PC-3 (cell line): ENCODE results near the gene ATP7A. TPM values are rescaled to one million over a fixed set of nuclear protein-coding genes. Genes with fewer than 3 reads are reported as not detected.
A peak's percentile ranks its signal among the peaks of the same experiment; 100 is the strongest.

ENCODE experiments used
- ATAC-seq: fragments of 200-7000 bp; cut with Tn5 transposase; 2 replicates; pipeline ENCODE4 v1.9.1; 2020; ENCODE audit warnings: mild to moderate bottlenecking, moderate library complexity
- BruUV-seq: library from RNA; stranded (reverse); fragments of 400-500 nt; replicated peaks from 2 replicates; lab custom pipeline; 2021; lab: Mats Ljungman, UMichigan
- CTCF ChIA-PET: fragments of 300-600 bp; sonication (Branson Sonifier 250); formaldehyde crosslinking; loops from one replicate; lab custom pipeline; 2022; ENCODE audit warnings: antibody characterized with exemption; lab: Charles Lee
- POLR2A ChIA-PET: fragments of 300-600 bp; sonication (Branson Sonifier 250); formaldehyde crosslinking; loops from one replicate; lab custom pipeline; 2022; ENCODE audit warnings: antibody characterized with exemption; ENCODE audit not compliant: unreplicated experiment; lab: Charles Lee
- DNase-seq: peaks from one replicate; pipeline ENCODE4 v3.0.0-alpha.2; 2015
- H2AFZ ChIP-seq: fragments of 300-600 bp; sonication (generic); 2 replicates; pipeline ENCODE4 v1.6.0; 2016; ENCODE audit warnings: antibody characterized with exemption, low read length
- H3F3A ChIP-seq: fragments of 300-600 bp; sonication (generic); one replicate; pipeline ENCODE4 v1.6.0; 2017; ENCODE audit warnings: antibody characterized with exemption, low read length, control low read depth, mild to moderate bottlenecking; ENCODE audit not compliant: unreplicated experiment
- H3K27ac ChIP-seq: fragments of 300-600 bp; sonication (generic); 2 replicates; pipeline ENCODE4 v1.5.1; 2016; ENCODE audit warnings: mild to moderate bottlenecking, low read length
- H3K27me3 ChIP-seq: fragments of 300-600 bp; sonication (generic); 2 replicates; pipeline ENCODE4 v1.6.1; 2016; ENCODE audit warnings: low read length, mixed read lengths
- H3K36me3 ChIP-seq: fragments of 300-600 bp; sonication (generic); 2 replicates; pipeline ENCODE4 v1.6.1; 2016; ENCODE audit warnings: low read depth, mixed run types, low read length, mixed read lengths
- H3K4me1 ChIP-seq: fragments of 300-600 bp; sonication (generic); 2 replicates; pipeline ENCODE4 v1.5.1; 2016; ENCODE audit warnings: low read length; ENCODE audit not compliant: insufficient read depth
- H3K4me2 ChIP-seq: fragments of 300-600 bp; sonication (generic); 2 replicates; pipeline ENCODE4 v1.6.0; 2016; ENCODE audit warnings: low read length
- H3K4me3 ChIP-seq: fragments of 300-600 bp; sonication (generic); 2 replicates; pipeline ENCODE4 v1.5.1; 2016; ENCODE audit warnings: mild to moderate bottlenecking, low read length, mixed read lengths
- H3K79me2 ChIP-seq: fragments of 300-600 bp; sonication (generic); 2 replicates; pipeline ENCODE4 v1.6.1; 2017; ENCODE audit warnings: low read length, mixed read lengths
- H3K9ac ChIP-seq: fragments of 300-600 bp; sonication (generic); 2 replicates; pipeline ENCODE4 v1.6.0; 2016; ENCODE audit warnings: mild to moderate bottlenecking, low read length
- H3K9me2 ChIP-seq: fragments of 300-600 bp; sonication (generic); replicated peaks from 2 replicates; pipeline ENCODE4 v1.6.1; 2016; ENCODE audit warnings: mixed run types, low read length, mixed read lengths
- H3K9me3 ChIP-seq: fragments of 300-600 bp; sonication (generic); 2 replicates; pipeline ENCODE4 v1.6.1; 2016; ENCODE audit warnings: low read length, mixed read lengths
- H4K20me1 ChIP-seq: fragments of 300-600 bp; sonication (generic); 2 replicates; pipeline ENCODE4 v1.6.1; 2016; ENCODE audit warnings: low read length, mixed read lengths
- CTCF ChIP-seq: fragments of 300-600 bp; sonication (generic); conservative IDR thresholded peaks from 2 replicates; pipeline ENCODE4 v1.5.1; 2017; ENCODE audit warnings: antibody characterized with exemption, low read depth, mild to moderate bottlenecking, low read length
- EZH2 ChIP-seq: fragments of 300-600 bp; sonication (generic); IDR thresholded peaks from one replicate; pipeline ENCODE4 v1.6.1; 2017; ENCODE audit warnings: antibody characterized with exemption, mild to moderate bottlenecking, low read length; ENCODE audit not compliant: unreplicated experiment
- EZH2phosphoT487 ChIP-seq: fragments of 300-600 bp; sonication (generic); IDR thresholded peaks from 2 replicates; pipeline ENCODE4 v1.6.1; 2018; ENCODE audit warnings: mild to moderate bottlenecking, antibody characterized with exemption, low read length, borderline replicate concordance
- intact Hi-C: fragments of 100-400 bp; cut with micrococcal nuclease; formaldehyde crosslinking; loops from 2 replicates; pipeline ENCODE4 v1.9.0; 2023
- total RNA-seq: library from RNA; depleted of rRNA; stranded (reverse); fragments of >200 nt; gene quantifications from 2 replicates; pipeline ENCODE4 v1.2.3, GENCODE V29; 2014

ATP7A gene
- total RNA-seq, 1 experiment from 2014 or later = 3.4 TPM

- peaks cover 66% of the 10 kb centered on the region for H3K79me2 ChIP-seq
These were observed 17.6 kb upstream of the ATP7A start for GRCh38 chrX:77892887-77893286.

GRCh38 chrX:77893713-77894112 is 16.8 kb upstream of the ATP7A start:
- intact Hi-C loops = loop anchor here (10.0 kb wide), 1 partner anchor 239 kb away; no protein-coding TSS in a partner anchor
- Histone ChIP-seq H3K36me3 (no peaks in the 10 kb centered on the region), H3K9me3 (no peaks in the 10 kb centered on the region), H3K4me3 (peak overlapping the region; percentile 98), H4K20me1 (peaks cover 33% of the 10 kb centered on the region), H3K9me2 (no peaks in the 10 kb centered on the region), H3K79me2 (peaks cover 57% of the 10 kb centered on the region), H3K27me3 (no peaks in the 10 kb centered on the region), H2AFZ (no peak overlapping the region), H3K4me1 (peaks cover 11% of the 10 kb centered on the region; the same call in 1 of the 2 replicates), H3K27ac (no peak overlapping the region), H3K4me2 (peak overlapping the region; percentile 97), H3K9ac (peak overlapping the region; percentile 96; the same call in 1 of the 2 replicates), H3F3A (no peaks in the 10 kb centered on the region)
- no TSS peak for BruUV-seq
- TF ChIP-seq CTCF = no peak
- no peak for DNase-seq
- ATAC-seq = no peak
- ChIA-PET POLR2A (interaction anchor here (0.7 kb wide), 1 partner anchor 231 kb away, joined by 4 read pairs; no protein-coding TSS in a partner anchor), CTCF (no interaction called here)

More at GRCh38 chrX:77892887-77893286, 17.6 kb upstream of the ATP7A start:
- Histone ChIP-seq H3K4me1 (peaks cover 11% of the 10 kb centered on the region; the same call in 1 of the 2 replicates), H3K9me3 (no peaks in the 10 kb centered on the region), H3K9ac (no peak overlapping the region), H2AFZ (no peak overlapping the region), H3K9me2 (no peaks in the 10 kb centered on the region), H3K4me2 (peak overlapping the region; percentile 97), H3K27me3 (no peaks in the 10 kb centered on the region), H4K20me1 (peaks cover 38% of the 10 kb centered on the region), H3K4me3 (peak overlapping the region; percentile 98), H3F3A (no peaks in the 10 kb centered on the region), H3K27ac (no peak overlapping the region), H3K36me3 (no peaks in the 10 kb centered on the region)
- ChIA-PET CTCF (no interaction called here), POLR2A (no interaction called here)
- ATAC-seq (no peak), DNase-seq (no peak)
- TF ChIP-seq CTCF (no peak), EZH2 (no peak), EZH2phosphoT487 (no peak)
- intact Hi-C loops = loop anchor here (10.0 kb wide), 1 partner anchor 238 kb away; no protein-coding TSS in a partner anchor
- no TSS peak for BruUV-seq
